ENCODE measurements around the gene RAB34.

GRCh38 chr17:28745786-28746411, 28.2 kb upstream of the RAB34 start:
- TF ChIP-seq, protein P1, sequence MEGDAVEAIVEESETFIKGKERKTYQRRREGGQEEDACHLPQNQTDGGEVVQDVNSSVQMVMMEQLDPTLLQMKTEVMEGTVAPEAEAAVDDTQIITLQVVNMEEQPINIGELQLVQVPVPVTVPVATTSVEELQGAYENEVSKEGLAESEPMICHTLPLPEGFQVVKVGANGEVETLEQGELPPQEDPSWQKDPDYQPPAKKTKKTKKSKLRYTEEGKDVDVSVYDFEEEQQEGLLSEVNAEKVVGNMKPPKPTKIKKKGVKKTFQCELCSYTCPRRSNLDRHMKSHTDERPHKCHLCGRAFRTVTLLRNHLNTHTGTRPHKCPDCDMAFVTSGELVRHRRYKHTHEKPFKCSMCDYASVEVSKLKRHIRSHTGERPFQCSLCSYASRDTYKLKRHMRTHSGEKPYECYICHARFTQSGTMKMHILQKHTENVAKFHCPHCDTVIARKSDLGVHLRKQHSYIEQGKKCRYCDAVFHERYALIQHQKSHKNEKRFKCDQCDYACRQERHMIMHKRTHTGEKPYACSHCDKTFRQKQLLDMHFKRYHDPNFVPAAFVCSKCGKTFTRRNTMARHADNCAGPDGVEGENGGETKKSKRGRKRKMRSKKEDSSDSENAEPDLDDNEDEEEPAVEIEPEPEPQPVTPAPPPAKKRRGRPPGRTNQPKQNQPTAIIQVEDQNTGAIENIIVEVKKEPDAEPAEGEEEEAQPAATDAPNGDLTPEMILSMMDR (IDR thresholded peaks at IDR 0.05), result no peak
- no peak for TF ChIP-seq POLR2A (IDR thresholded peaks at IDR 0.05)

Data from heart left ventricle (tissue), 13 donors.